ENCODE results near the gene ADARB1. TPM values are rescaled to one million over a fixed set of nuclear protein-coding genes. Genes with fewer than 3 reads are reported as not detected.

ADARB1 gene
- total and polyA plus RNA-seq, 2 experiments from 2014 or later = 16.0 to 17.3 TPM

- Histone ChIP-seq H3K4me1 (ENCODE audit: insufficient read depth) (no peaks in the 10 kb centered on the region), H4K20me1 (ENCODE audit: insufficient read depth, poor library complexity, severe bottlenecking) (no peaks in the 10 kb centered on the region), H3K36me3 (replicated peaks; ENCODE audit: insufficient read depth, low read depth) (no peaks in the 10 kb centered on the region), H3K9me2 (replicated peaks; ENCODE audit: insufficient read depth) (no peaks in the 10 kb centered on the region), H3K27ac (no peak overlapping the region), H3K4me2 (no peak overlapping the region), H3K4me3 (no peak overlapping the region), H3K79me2 (no peaks in the 10 kb centered on the region), H3K27me3 (no peaks in the 10 kb centered on the region), H2AFZ (no peak overlapping the region), H3K9me3 (ENCODE audit: low read depth) (no peaks in the 10 kb centered on the region)
- TF ChIP-seq EZH2phosphoT487 (IDR thresholded peaks at IDR 0.05; ENCODE audit: low read depth, severe bottlenecking, unreplicated experiment) (no peak), EZH2 (IDR thresholded peaks at IDR 0.05; ENCODE audit: borderline replicate concordance) (no peak), CTCF (IDR thresholded peaks at IDR 0.05; ENCODE audit: poor library complexity) (no peak)
- DNase-seq (ENCODE audit: low spot score) = no peak
- 76% methylated on average over 2 of the region's 2 CpGs for WGBS (ENCODE audit: low lambda C conversion rate, missing lambda C conversion rate)
Observed at GRCh38 chr21:45146801-45147200, 72.4 kb downstream of the ADARB1 start.

- WGBS (ENCODE audit: low lambda C conversion rate, missing lambda C conversion rate) = 85% methylated on average over 29 of the region's 30 CpGs
- Histone ChIP-seq H3K27me3 (no peaks in the 10 kb centered on the region), H2AFZ (no peak overlapping the region), H3K4me1 (ENCODE audit: insufficient read depth) (no peaks in the 10 kb centered on the region), H4K20me1 (ENCODE audit: insufficient read depth, poor library complexity, severe bottlenecking) (no peaks in the 10 kb centered on the region), H3K79me2 (no peaks in the 10 kb centered on the region), H3K9me2 (replicated peaks; ENCODE audit: insufficient read depth) (no peaks in the 10 kb centered on the region), H3K27ac (no peak overlapping the region), H3K4me3 (no peak overlapping the region), H3K4me2 (no peak overlapping the region), H3K36me3 (replicated peaks; ENCODE audit: insufficient read depth, low read depth) (no peaks in the 10 kb centered on the region), H3K9me3 (ENCODE audit: low read depth) (no peaks in the 10 kb centered on the region)
- TF ChIP-seq EZH2 (IDR thresholded peaks at IDR 0.05; ENCODE audit: borderline replicate concordance) (no peak), EZH2phosphoT487 (IDR thresholded peaks at IDR 0.05; ENCODE audit: low read depth, severe bottlenecking, unreplicated experiment) (no peak), CTCF (IDR thresholded peaks at IDR 0.05; ENCODE audit: poor library complexity) (no peak)
- DNase-seq (ENCODE audit: low spot score) = no peak
Observed at GRCh38 chr21:45147473-45148315, 73.3 kb downstream of the ADARB1 start.

GRCh38 chr21:45148316-45148990 lies 74.1 kb downstream of the ADARB1 start:
- no peak for DNase-seq (ENCODE audit: low spot score)
- no peaks in the 10 kb centered on the region for H3K27me3 ChIP-seq
- no peaks in the 10 kb centered on the region for H3K4me1 ChIP-seq (ENCODE audit: insufficient read depth)
- H3K9me3 ChIP-seq (ENCODE audit: low read depth) = no peaks in the 10 kb centered on the region
- no peaks in the 10 kb centered on the region for H3K36me3 ChIP-seq (replicated peaks; ENCODE audit: insufficient read depth, low read depth)
- H3K4me3 ChIP-seq = no peak overlapping the region
- H3K4me2 ChIP-seq = no peak overlapping the region
- no peaks in the 10 kb centered on the region for H3K9me2 ChIP-seq (replicated peaks; ENCODE audit: insufficient read depth)
- H3K79me2 ChIP-seq = no peaks in the 10 kb centered on the region
- 90% methylated on average over 14 of the region's 14 CpGs for WGBS (ENCODE audit: low lambda C conversion rate, missing lambda C conversion rate)
- H4K20me1 ChIP-seq (ENCODE audit: insufficient read depth, poor library complexity, severe bottlenecking) = no peaks in the 10 kb centered on the region
- TF ChIP-seq EZH2phosphoT487 (IDR thresholded peaks at IDR 0.05; ENCODE audit: low read depth, severe bottlenecking, unreplicated experiment) = no peak
- no peak for TF ChIP-seq EZH2 (IDR thresholded peaks at IDR 0.05; ENCODE audit: borderline replicate concordance)
- TF ChIP-seq CTCF (IDR thresholded peaks at IDR 0.05; ENCODE audit: poor library complexity) = no peak
- H2AFZ ChIP-seq = no peak overlapping the region
- H3K27ac ChIP-seq = no peak overlapping the region
